HepG2 (cell line): ENCODE data around the gene RCAN2. TPM values are rescaled to one million over a fixed set of nuclear protein-coding genes. Genes with fewer than 3 reads are reported as not detected.
A peak's percentile ranks its signal among the peaks of the same experiment; 100 is the strongest.

Experiments used
- ATAC-seq: fragments of 200-7000 bp; cut with Tn5 transposase; 3 replicates; pipeline ENCODE4 v1.9.1; 2020; ENCODE audit warnings: mild to moderate bottlenecking, moderate library complexity
- BruUV-seq: library from RNA; stranded (reverse); fragments of 400-500 nt; replicated peaks from 2 replicates; lab custom pipeline; 2021; lab: Mats Ljungman, UMichigan
- CTCF ChIA-PET: fragments of 300-600 bp; formaldehyde crosslinking; extraction: SDS; loops from one replicate; lab custom pipeline; 2021; ENCODE audit warnings: low total read pairs, inconsistent platforms, low intra/inter-chr PET ratio; lab: Yijun Ruan, JAX
- POLR2A ChIA-PET: fragments of 350-600 bp; sonication (Branson Sonifier 250); formaldehyde crosslinking; loops from one replicate; lab custom pipeline; 2020; ENCODE audit warnings: antibody characterized with exemption, inconsistent platforms; lab: Yijun Ruan, JAX
- DNase-seq: peaks from one replicate; pipeline ENCODE4 v3.0.0-alpha.2; 2015; ENCODE audit warnings: low spot score
- FAIRE-seq: peaks from 3 replicates; lab custom pipeline; 2011; peaks lifted over from hg19 to GRCh38; lab: Jason Lieb, UNC
- H2AFZ ChIP-seq: one replicate; pipeline ENCODE4 v1.6.1; 2011; ENCODE audit warnings: low read length, inconsistent platforms
- H3K27ac ChIP-seq: fragments of 300-600 bp; 3 replicates; pipeline ENCODE4 v1.8.0; 2011; ENCODE audit warnings: mixed run types, mild to moderate bottlenecking, mixed read lengths, low read length, inconsistent platforms; ENCODE audit not compliant: insufficient read depth; ENCODE audit errors: extremely low read length
- H3K27me3 ChIP-seq, 2 experiments: fragments of 200-600 bp in 1 of 2; 2 replicates in 1 of 2; 3 replicates in 1 of 2; pipeline versions ENCODE4 v1.6.0 to v1.8.0; 2011; ENCODE audit warnings: low read length in 2 of 2, mild to moderate bottlenecking in 2 of 2, moderate library complexity in 2 of 2, inconsistent platforms in 1 of 2; ENCODE audit not compliant: insufficient read depth in 2 of 2, control insufficient read depth in 1 of 2
- H3K36me3 ChIP-seq, 2 experiments: fragments of 200-600 bp in 1 of 2; replicated peaks in 1 of 2; 2 replicates in 1 of 2; 3 replicates in 1 of 2; pipeline versions ENCODE4 v1.5.1 to v1.8.0; 2011; ENCODE audit warnings: low read length in 2 of 2, inconsistent platforms in 1 of 2; ENCODE audit not compliant: insufficient read depth in 2 of 2, control insufficient read depth in 1 of 2
- H3K4me1 ChIP-seq: 2 replicates; pipeline ENCODE4 v1.5.1; 2012; ENCODE audit warnings: low read length, inconsistent platforms; ENCODE audit not compliant: insufficient read depth
- H3K4me2 ChIP-seq: 2 replicates; pipeline ENCODE4 v1.6.0; 2011; ENCODE audit warnings: low read depth, low read length, inconsistent platforms
- H3K4me3 ChIP-seq, 3 experiments: fragments of 200-600 bp in 1 of 3; sonication (generic), shearing (Covaris generic) in 1 of 3; replicated peaks in 1 of 3; 2 replicates each; pipeline ENCODE4 v1.5.1; 2011 to 2016; ENCODE audit warnings: low read length in 3 of 3, inconsistent platforms in 2 of 3, low read depth in 2 of 3, mild to moderate bottlenecking in 2 of 3, control low read depth in 1 of 3, mixed read lengths in 1 of 3; ENCODE audit not compliant: insufficient read depth in 1 of 3
- H3K79me2 ChIP-seq: one replicate; pipeline ENCODE4 v1.6.1; 2011; ENCODE audit warnings: low read length, inconsistent platforms; ENCODE audit not compliant: insufficient read depth
- H3K9ac ChIP-seq: 2 replicates; pipeline ENCODE4 v1.6.0; 2011; ENCODE audit warnings: mild to moderate bottlenecking, low read depth, low read length, inconsistent platforms; ENCODE audit not compliant: insufficient read depth
- H3K9me3 ChIP-seq: 2 replicates; pipeline ENCODE4 v1.5.1; 2012; ENCODE audit warnings: mild to moderate bottlenecking, low read length
- H4K20me1 ChIP-seq: 2 replicates; pipeline ENCODE4 v1.6.0; 2011; ENCODE audit warnings: inconsistent platforms, mild to moderate bottlenecking, low read length, moderate library complexity; ENCODE audit not compliant: insufficient read depth
- DMAP1 ChIP-seq: IDR thresholded peaks from 2 replicates; pipeline ENCODE4 v1.6.1; 2016
- EHMT2 ChIP-seq: fragments of 200-600 bp; sonication (generic); IDR thresholded peaks from 2 replicates; pipeline ENCODE4 v1.7.0; 2017; ENCODE audit warnings: antibody characterized with exemption, low read depth, low read length, borderline replicate concordance
- MAFF ChIP-seq: IDR thresholded peaks from 2 replicates; pipeline ENCODE4 v1.6.1; 2011; ENCODE audit warnings: low read depth, low read length, improper control_type of control experiment
- MAFK ChIP-seq, 2 experiments: IDR thresholded peaks in 1 of 2; conservative IDR thresholded peaks in 1 of 2; 2 replicates each; pipeline ENCODE4 v1.6.1; 2011; ENCODE audit warnings: improper control_type of control experiment in 2 of 2, low read length in 2 of 2
- NFIB ChIP-seq: sonication (generic); formaldehyde crosslinking; IDR thresholded peaks from 2 replicates; pipeline ENCODE4 v1.9.0; 2021; ENCODE audit warnings: missing genetic modification reagents, mild to moderate bottlenecking, borderline replicate concordance
- RNF2 ChIP-seq: fragments of 450-650 bp; conservative IDR thresholded peaks from 2 replicates; pipeline ENCODE4 v1.6.1; 2016; ENCODE audit warnings: low read depth
- SRSF9 ChIP-seq: fragments of 200-400 bp; formaldehyde crosslinking; IDR thresholded peaks from 2 replicates; pipeline ENCODE4 v1.6.1; 2018; ENCODE audit warnings: borderline replicate concordance, mild to moderate bottlenecking, low read depth, low read length; ENCODE audit not compliant: insufficient read depth, poor library complexity, severe bottlenecking
- ZEB1 ChIP-seq: IDR thresholded peaks from 2 replicates; pipeline ENCODE4 v1.6.1; 2012; ENCODE audit warnings: mild to moderate bottlenecking, low read depth, inconsistent platforms; ENCODE audit not compliant: insufficient replicate concordance
- WGBS: methylation state at CpG from one replicate; pipeline ENCODE4 v1.1.6; 2017; ENCODE audit warnings: low lambda C conversion rate; 5-methylcytosine and 5-hydroxymethylcytosine counted together
- in situ Hi-C: cut with HindIII; loops from 2 replicates; pipeline ENCODE4 v1.10.0; 2017; ENCODE audit warnings: low pct_unique_long_range_greater_than_20kb; ENCODE audit not compliant: extremely low pct_ligation_motif_present
- intact Hi-C: fragments of 100-400 bp; cut with micrococcal nuclease; formaldehyde crosslinking; loops from one replicate; pipeline ENCODE4 v1.10.0; 2022; ENCODE audit not compliant: unreplicated experiment
- polyA plus RNA-seq, 8 experiments: library from polyadenylated mRNA; depleted of rRNA in 3 of 8; stranded (reverse) in 7 of 8; unstranded in 1 of 8; fragments of >200 nt; fragmentation: Illumina TruSeq in 4 of 8; extraction: Trizol in 4 of 8; gene quantifications; 2 replicates each; pipeline versions ENCODE4 v1.2.1 to v1.2.3, GENCODE V29; 2011 to 2016; ENCODE audit warnings: low read depth in 4 of 8, missing spikeins in 1 of 8, mixed read lengths in 1 of 8; ENCODE audit not compliant: insufficient read depth in 1 of 8
- total RNA-seq, 5 experiments: library from RNA; depleted of rRNA; stranded (reverse); fragments of >200 nt; fragmentation: Illumina TruSeq; extraction: Trizol; gene quantifications; 2 replicates each; pipeline ENCODE4 v1.2.3, GENCODE V29; 2016; ENCODE audit warnings: low read depth in 1 of 5
- TF ChIP-seq, protein P1 (sequence below): sonication (generic); formaldehyde crosslinking; IDR thresholded peaks from 2 replicates; pipeline ENCODE4 v1.5.1; 2020; ENCODE audit warnings: mild to moderate bottlenecking, missing genetic modification reagents, borderline replicate concordance
- TF ChIP-seq, protein P2 (sequence below): sonication (generic); formaldehyde crosslinking; IDR thresholded peaks from 2 replicates; pipeline ENCODE4 v1.4.0; 2020; ENCODE audit warnings: missing genetic modification reagents
- TF ChIP-seq, protein P3 (sequence below): sonication (generic); formaldehyde crosslinking; IDR thresholded peaks from 2 replicates; pipeline ENCODE4 v1.4.0; 2020; ENCODE audit warnings: missing genetic modification reagents

Gene RCAN2
- total and polyA plus RNA-seq, 2 of the 13 experiments (the other 11 are each of a cell fraction or from before 2014, with no cell fraction given) = not detected

DNA sequence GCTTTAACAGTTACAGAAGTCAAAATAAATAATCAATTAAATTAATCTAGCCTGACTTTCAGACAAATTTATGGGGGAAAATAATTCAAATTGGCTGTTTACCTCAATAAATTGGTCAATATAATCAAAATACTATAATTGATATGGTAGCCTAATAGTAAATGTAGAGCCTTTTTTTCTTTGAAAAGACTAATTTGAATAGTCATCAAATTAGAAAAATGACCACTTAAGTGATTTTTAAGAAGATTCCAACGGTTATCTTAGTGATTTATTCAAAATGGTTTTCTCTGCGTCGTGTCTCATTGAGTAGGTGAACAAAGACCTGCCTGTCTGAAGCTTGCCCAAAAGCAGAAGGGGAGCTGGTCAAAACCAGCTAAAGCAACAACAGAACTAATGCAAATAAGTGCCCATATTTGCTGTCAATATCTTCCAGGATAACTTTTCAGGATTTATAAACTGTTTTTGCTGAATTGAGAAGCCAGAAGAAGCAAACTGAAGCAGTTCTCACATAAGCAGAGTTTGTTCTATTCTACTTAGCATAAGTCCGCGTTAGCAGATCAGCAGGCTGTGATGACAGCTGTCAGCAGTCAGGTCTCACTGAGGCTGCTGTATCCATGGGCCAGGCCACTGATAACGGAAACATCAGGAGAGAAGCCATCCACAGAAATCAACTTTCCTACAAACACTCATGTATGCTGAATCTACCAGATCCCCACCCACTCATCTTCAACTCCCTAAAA lies 7.0 kb downstream of the RCAN2 start:
- DNase-seq (no peak), FAIRE-seq (no peak), ATAC-seq (no peak)
- H3K79me2 ChIP-seq = no peaks in the 10 kb centered on the region
- no TSS peak for BruUV-seq
- H3K4me1 ChIP-seq = no peaks in the 10 kb centered on the region
- H3K9ac ChIP-seq = no peak overlapping the region
- H3K4me3 ChIP-seq = no peak overlapping the region
- 33% methylated on average over 6 of the region's 6 CpGs for WGBS
- CTCF ChIA-PET = no interaction called here
- no peak overlapping the region for H3K27ac ChIP-seq
- H3K4me2 ChIP-seq = no peak overlapping the region
- no peaks in the 10 kb centered on the region for H3K36me3 ChIP-seq
- intact Hi-C loops = no loop called here
- no peaks in the 10 kb centered on the region for H4K20me1 ChIP-seq
- H2AFZ ChIP-seq = no peak overlapping the region
- POLR2A ChIA-PET = no interaction called here
- H3K27me3 ChIP-seq = peaks cover 0 to 4% of the 10 kb centered on the region in 2 experiments; a peak in 1 of 5 replicates
- TF ChIP-seq RNF2 = no peak
- TF ChIP-seq, protein P1, sequence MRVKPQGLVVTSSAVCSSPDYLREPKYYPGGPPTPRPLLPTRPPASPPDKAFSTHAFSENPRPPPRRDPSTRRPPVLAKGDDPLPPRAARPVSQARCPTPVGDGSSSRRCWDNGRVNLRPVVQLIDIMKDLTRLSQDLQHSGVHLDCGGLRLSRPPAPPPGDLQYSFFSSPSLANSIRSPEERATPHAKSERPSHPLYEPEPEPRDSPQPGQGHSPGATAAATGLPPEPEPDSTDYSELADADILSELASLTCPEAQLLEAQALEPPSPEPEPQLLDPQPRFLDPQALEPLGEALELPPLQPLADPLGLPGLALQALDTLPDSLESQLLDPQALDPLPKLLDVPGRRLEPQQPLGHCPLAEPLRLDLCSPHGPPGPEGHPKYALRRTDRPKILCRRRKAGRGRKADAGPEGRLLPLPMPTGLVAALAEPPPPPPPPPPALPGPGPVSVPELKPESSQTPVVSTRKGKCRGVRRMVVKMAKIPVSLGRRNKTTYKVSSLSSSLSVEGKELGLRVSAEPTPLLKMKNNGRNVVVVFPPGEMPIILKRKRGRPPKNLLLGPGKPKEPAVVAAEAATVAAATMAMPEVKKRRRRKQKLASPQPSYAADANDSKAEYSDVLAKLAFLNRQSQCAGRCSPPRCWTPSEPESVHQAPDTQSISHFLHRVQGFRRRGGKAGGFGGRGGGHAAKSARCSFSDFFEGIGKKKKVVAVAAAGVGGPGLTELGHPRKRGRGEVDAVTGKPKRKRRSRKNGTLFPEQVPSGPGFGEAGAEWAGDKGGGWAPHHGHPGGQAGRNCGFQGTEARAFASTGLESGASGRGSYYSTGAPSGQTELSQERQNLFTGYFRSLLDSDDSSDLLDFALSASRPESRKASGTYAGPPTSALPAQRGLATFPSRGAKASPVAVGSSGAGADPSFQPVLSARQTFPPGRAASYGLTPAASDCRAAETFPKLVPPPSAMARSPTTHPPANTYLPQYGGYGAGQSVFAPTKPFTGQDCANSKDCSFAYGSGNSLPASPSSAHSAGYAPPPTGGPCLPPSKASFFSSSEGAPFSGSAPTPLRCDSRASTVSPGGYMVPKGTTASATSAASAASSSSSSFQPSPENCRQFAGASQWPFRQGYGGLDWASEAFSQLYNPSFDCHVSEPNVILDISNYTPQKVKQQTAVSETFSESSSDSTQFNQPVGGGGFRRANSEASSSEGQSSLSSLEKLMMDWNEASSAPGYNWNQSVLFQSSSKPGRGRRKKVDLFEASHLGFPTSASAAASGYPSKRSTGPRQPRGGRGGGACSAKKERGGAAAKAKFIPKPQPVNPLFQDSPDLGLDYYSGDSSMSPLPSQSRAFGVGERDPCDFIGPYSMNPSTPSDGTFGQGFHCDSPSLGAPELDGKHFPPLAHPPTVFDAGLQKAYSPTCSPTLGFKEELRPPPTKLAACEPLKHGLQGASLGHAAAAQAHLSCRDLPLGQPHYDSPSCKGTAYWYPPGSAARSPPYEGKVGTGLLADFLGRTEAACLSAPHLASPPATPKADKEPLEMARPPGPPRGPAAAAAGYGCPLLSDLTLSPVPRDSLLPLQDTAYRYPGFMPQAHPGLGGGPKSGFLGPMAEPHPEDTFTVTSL = no peak
- TF ChIP-seq, protein P2, sequence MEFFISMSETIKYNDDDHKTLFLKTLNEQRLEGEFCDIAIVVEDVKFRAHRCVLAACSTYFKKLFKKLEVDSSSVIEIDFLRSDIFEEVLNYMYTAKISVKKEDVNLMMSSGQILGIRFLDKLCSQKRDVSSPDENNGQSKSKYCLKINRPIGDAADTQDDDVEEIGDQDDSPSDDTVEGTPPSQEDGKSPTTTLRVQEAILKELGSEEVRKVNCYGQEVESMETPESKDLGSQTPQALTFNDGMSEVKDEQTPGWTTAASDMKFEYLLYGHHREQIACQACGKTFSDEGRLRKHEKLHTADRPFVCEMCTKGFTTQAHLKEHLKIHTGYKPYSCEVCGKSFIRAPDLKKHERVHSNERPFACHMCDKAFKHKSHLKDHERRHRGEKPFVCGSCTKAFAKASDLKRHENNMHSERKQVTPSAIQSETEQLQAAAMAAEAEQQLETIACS (CRISPR knock-in tag) = no peak
- TF ChIP-seq NFIB (CRISPR knock-in tag) = no peak
- TF ChIP-seq SRSF9 = no peak
- no peak for TF ChIP-seq EHMT2
- peak in 1 of 2 experiments; percentile 62; a peak in 2 of 4 replicates for TF ChIP-seq MAFK (conservative IDR thresholded peaks at IDR 0.05 in 1 of 2, IDR thresholded peaks at IDR 0.05 in 1 of 2; ENCODE audit: low read length in 2 of 2)
- TF ChIP-seq DMAP1 (CRISPR knock-in tag) = no peak
- TF ChIP-seq, protein P3, sequence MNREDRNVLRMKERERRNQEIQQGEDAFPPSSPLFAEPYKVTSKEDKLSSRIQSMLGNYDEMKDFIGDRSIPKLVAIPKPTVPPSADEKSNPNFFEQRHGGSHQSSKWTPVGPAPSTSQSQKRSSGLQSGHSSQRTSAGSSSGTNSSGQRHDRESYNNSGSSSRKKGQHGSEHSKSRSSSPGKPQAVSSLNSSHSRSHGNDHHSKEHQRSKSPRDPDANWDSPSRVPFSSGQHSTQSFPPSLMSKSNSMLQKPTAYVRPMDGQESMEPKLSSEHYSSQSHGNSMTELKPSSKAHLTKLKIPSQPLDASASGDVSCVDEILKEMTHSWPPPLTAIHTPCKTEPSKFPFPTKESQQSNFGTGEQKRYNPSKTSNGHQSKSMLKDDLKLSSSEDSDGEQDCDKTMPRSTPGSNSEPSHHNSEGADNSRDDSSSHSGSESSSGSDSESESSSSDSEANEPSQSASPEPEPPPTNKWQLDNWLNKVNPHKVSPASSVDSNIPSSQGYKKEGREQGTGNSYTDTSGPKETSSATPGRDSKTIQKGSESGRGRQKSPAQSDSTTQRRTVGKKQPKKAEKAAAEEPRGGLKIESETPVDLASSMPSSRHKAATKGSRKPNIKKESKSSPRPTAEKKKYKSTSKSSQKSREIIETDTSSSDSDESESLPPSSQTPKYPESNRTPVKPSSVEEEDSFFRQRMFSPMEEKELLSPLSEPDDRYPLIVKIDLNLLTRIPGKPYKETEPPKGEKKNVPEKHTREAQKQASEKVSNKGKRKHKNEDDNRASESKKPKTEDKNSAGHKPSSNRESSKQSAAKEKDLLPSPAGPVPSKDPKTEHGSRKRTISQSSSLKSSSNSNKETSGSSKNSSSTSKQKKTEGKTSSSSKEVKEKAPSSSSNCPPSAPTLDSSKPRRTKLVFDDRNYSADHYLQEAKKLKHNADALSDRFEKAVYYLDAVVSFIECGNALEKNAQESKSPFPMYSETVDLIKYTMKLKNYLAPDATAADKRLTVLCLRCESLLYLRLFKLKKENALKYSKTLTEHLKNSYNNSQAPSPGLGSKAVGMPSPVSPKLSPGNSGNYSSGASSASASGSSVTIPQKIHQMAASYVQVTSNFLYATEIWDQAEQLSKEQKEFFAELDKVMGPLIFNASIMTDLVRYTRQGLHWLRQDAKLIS (CRISPR knock-in tag) = no peak
- peak; percentile 37; the same call in 1 of the 2 replicates for TF ChIP-seq MAFF
- no peak for TF ChIP-seq ZEB1
- TF ChIP-seq, all 625 proteins: peak for 2
- in situ Hi-C loops = no loop called here
- no peaks in the 10 kb centered on the region for H3K9me3 ChIP-seq
